ENCODE measurements around the gene C12orf75.

- TF ChIP-seq, protein P1, sequence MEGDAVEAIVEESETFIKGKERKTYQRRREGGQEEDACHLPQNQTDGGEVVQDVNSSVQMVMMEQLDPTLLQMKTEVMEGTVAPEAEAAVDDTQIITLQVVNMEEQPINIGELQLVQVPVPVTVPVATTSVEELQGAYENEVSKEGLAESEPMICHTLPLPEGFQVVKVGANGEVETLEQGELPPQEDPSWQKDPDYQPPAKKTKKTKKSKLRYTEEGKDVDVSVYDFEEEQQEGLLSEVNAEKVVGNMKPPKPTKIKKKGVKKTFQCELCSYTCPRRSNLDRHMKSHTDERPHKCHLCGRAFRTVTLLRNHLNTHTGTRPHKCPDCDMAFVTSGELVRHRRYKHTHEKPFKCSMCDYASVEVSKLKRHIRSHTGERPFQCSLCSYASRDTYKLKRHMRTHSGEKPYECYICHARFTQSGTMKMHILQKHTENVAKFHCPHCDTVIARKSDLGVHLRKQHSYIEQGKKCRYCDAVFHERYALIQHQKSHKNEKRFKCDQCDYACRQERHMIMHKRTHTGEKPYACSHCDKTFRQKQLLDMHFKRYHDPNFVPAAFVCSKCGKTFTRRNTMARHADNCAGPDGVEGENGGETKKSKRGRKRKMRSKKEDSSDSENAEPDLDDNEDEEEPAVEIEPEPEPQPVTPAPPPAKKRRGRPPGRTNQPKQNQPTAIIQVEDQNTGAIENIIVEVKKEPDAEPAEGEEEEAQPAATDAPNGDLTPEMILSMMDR (conservative IDR thresholded peaks at IDR 0.05): no peak
- no peak for TF ChIP-seq ZFX (IDR thresholded peaks at IDR 0.05)
Measured at GRCh38 chr12:105420046-105420445, 89.6 kb downstream of the C12orf75 start.
